AG09319 (cell line): ENCODE measurements around the gene CASZ1.

Experiments used
- DNase-seq: peaks from one replicate; pipeline ENCODE4 v3.0.0-alpha.2; 2010; ENCODE audit warnings: low read depth; ENCODE audit errors: extremely low read depth
- CTCF ChIP-seq: IDR thresholded peaks from 2 replicates; pipeline ENCODE4 v1.5.1; 2011; ENCODE audit warnings: low read depth, mild to moderate bottlenecking, inconsistent platforms, low read length, moderate library complexity

CASZ1 gene

GRCh38 chr1:10814976-10815857 is 18.8 kb upstream of the CASZ1 start:
- TF ChIP-seq CTCF, result no peak
- no peak for DNase-seq

GRCh38 chr1:10814312-10814711 is 17.9 kb upstream of the CASZ1 start:
- no peak for DNase-seq
- no peak for TF ChIP-seq CTCF

GRCh38 chr1:10813799-10814198 is 17.4 kb upstream of the CASZ1 start:
- DNase-seq, result no peak
- TF ChIP-seq CTCF, result no peak

DNA sequence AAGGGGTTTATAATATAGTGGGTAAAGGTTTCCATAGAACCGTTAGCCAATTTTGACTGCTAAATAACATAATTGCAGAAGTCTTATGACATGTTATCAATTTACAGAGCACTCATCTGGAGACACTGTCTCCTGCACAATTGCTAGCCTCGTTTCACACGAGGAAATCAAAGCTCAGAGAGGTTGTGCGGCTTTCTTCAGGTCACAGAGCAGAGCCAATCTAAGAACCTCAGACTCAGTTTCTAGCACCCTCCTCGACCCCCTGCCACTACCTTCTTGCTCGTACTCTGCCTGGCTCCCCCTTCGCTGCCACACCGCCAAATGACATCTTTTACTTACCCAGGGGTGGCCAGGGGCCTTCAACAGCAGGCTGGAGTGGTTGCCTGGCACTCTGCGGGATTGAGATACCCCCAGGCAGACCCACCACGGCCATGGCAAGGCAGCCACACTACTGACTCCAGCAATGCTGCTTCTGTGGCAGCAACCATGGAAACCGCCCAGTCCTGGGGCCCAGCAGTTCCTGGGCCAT is 16.0 kb upstream of the CASZ1 start:
- no peak for TF ChIP-seq CTCF
- DNase-seq, result no peak

DNA sequence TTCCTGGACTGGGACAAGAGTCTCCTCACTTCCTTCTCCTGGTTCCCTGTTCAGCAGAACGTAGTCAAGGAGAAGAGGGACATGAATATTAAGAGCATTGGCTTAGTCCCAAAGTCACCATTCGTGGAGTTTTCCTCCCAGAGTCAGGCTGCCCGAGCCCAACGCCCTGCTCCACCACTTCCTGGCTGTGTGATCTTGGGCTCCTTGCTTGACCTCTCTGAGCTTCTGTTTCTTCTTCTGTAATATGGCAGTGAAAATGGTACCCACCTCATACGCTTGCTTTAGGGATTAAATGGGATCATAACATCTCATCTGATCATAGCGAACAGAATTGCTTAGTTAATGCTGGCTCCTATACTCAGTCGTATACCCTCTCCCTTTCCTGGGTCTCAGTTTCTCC is 12.0 kb upstream of the CASZ1 start:
- no peak for DNase-seq
- TF ChIP-seq CTCF, result no peak

DNA sequence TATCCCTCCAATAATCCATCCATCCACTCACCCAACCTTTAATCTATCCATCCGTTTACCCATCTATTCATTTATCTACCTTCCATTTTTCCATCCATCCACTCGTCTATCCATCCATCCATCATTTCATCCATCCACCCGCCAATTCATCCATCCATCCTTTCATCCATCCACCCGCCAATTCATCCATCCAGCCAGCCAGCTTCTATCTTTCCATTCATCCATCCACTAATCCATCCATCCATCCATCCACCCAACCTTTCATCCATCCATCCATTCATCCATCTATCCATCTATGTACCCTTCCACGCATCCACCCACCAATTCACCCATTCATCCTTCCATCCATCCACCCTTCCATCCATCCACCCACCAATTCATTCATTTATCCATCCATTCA is 10.5 kb upstream of the CASZ1 start:
- no peak for TF ChIP-seq CTCF
- DNase-seq, result no peak

DNA sequence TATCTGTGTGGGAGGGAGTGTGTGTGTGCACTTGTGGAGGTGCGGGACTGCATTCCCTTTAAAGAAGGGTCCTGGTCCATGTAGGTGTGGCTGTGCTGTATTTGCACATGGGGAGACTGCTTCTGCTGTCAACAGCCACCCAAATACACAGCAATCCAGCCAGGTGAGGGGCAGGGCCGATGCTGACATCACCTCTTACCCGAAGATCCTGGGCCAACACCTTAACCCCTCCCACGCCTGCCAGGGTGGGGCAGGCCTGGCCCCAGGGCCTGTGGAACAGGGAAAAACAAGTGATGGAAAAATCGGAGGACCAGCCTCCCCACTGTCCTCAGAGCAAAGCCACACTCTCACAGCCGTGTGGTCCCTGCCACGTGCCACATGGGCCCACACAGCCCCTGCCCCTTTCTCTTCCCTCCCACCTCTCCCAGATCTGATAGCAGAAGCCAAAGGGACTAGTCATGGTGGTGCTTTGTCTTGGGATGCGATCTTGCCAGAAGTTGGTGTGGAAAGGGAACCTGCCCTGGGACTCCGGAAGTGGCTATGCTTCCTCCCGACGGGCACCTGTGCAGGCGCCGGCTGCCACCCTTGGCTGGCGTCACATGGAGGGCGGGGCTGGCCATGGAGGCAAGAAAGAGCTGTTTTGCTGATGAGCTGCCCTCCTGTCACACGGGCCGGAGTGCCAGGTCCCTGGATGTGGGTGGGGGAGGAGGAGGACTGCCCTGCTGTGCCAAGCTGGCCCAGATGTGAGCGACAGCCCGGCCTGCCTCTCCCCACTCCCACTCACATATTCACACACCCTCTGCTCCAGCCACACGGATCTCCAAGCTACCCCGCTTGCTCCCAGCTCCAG is 7.8 kb upstream of the CASZ1 start:
- DNase-seq, result no peak

More for the DNA sequence above, 7.8 kb upstream of the CASZ1 start:
- TF ChIP-seq CTCF, result no peak
